ENCODE measurements around the gene MAP7D1.

MAP7D1 gene

GRCh38 chr1:36155408-36156328 lies at the start of gene MAP7D1:
Gene MAP7D1 (plus strand): TSS chr1:36156160. CDS start chr1:36156418, 258 bp downstream.
- H3K36me3 ChIP-seq (ENCODE audit: insufficient read depth, low read depth, low read length), result no peaks in the 10 kb centered on the region; the same call in 1 of the 2 replicates
- H3K4me3 ChIP-seq (ENCODE audit: low read length), result peak within 1 kb of the TSS; percentile 92
- no peaks in the 10 kb centered on the region for H3K9me3 ChIP-seq (ENCODE audit: insufficient read depth, low read depth, low read length)
- H3K27me3 ChIP-seq (ENCODE audit: insufficient read depth, low read length), result peaks cover 40% of the 10 kb centered on the region
- H3K9ac ChIP-seq (ENCODE audit: low read depth, low read length), result peak within 1 kb of the TSS; percentile 86
- H3K27ac ChIP-seq (ENCODE audit: low read length), result peak within 1 kb of the TSS; percentile 48
- peaks cover 22% of the 10 kb centered on the region for H3K4me1 ChIP-seq (ENCODE audit: insufficient read depth, low read length)

- no peaks in the 10 kb centered on the region for H3K9me3 ChIP-seq (ENCODE audit: insufficient read depth, low read depth, low read length)
- H3K9ac ChIP-seq (ENCODE audit: low read depth, low read length), result no peak overlapping the region
- no peaks in the 10 kb centered on the region for H3K27me3 ChIP-seq (ENCODE audit: insufficient read depth, low read length)
- no peak overlapping the region for H3K27ac ChIP-seq (ENCODE audit: low read length)
- no peaks in the 10 kb centered on the region for H3K4me1 ChIP-seq (ENCODE audit: insufficient read depth, low read length)
- no peak overlapping the region for H3K4me3 ChIP-seq (ENCODE audit: low read length)
- H3K36me3 ChIP-seq (ENCODE audit: insufficient read depth, low read depth, low read length), result no peaks in the 10 kb centered on the region
These were observed 49.7 kb upstream of the MAP7D1 start for GRCh38 chr1:36106269-36106668.

- Histone ChIP-seq H3K9me3 (ENCODE audit: insufficient read depth, low read depth, low read length) (no peaks in the 10 kb centered on the region), H3K4me1 (ENCODE audit: insufficient read depth, low read length) (no peaks in the 10 kb centered on the region), H3K4me3 (ENCODE audit: low read length) (no peak overlapping the region), H3K27ac (ENCODE audit: low read length) (no peak overlapping the region), H3K27me3 (ENCODE audit: insufficient read depth, low read length) (no peaks in the 10 kb centered on the region), H3K36me3 (ENCODE audit: insufficient read depth, low read depth, low read length) (no peaks in the 10 kb centered on the region), H3K9ac (ENCODE audit: low read depth, low read length) (no peak overlapping the region)
These were observed 48.6 kb upstream of the MAP7D1 start for GRCh38 chr1:36107394-36107793.

- Histone ChIP-seq H3K27ac (ENCODE audit: low read length) (no peak overlapping the region), H3K36me3 (ENCODE audit: insufficient read depth, low read depth, low read length) (no peaks in the 10 kb centered on the region), H3K9me3 (ENCODE audit: insufficient read depth, low read depth, low read length) (no peaks in the 10 kb centered on the region), H3K4me1 (ENCODE audit: insufficient read depth, low read length) (no peaks in the 10 kb centered on the region), H3K4me3 (ENCODE audit: low read length) (no peak overlapping the region), H3K9ac (ENCODE audit: low read depth, low read length) (no peak overlapping the region), H3K27me3 (ENCODE audit: insufficient read depth, low read length) (no peaks in the 10 kb centered on the region)
These were observed 47.6 kb upstream of the MAP7D1 start for GRCh38 chr1:36108314-36108713.

- Histone ChIP-seq H3K4me3 (ENCODE audit: low read length) (no peak overlapping the region), H3K4me1 (ENCODE audit: insufficient read depth, low read length) (no peaks in the 10 kb centered on the region), H3K27ac (ENCODE audit: low read length) (no peak overlapping the region)
These were observed 46.8 kb upstream of the MAP7D1 start for GRCh38 chr1:36109041-36109679.

GRCh38 chr1:36111151-36111550 lies 44.8 kb upstream of the MAP7D1 start:
- Histone ChIP-seq H3K4me1 (ENCODE audit: insufficient read depth, low read length) (no peaks in the 10 kb centered on the region), H3K36me3 (ENCODE audit: insufficient read depth, low read depth, low read length) (no peaks in the 10 kb centered on the region), H3K27ac (ENCODE audit: low read length) (no peak overlapping the region), H3K9me3 (ENCODE audit: insufficient read depth, low read depth, low read length) (no peaks in the 10 kb centered on the region), H3K4me3 (ENCODE audit: low read length) (no peak overlapping the region), H3K27me3 (ENCODE audit: insufficient read depth, low read length) (no peaks in the 10 kb centered on the region), H3K9ac (ENCODE audit: low read depth, low read length) (no peak overlapping the region)

More at GRCh38 chr1:36109041-36109679, 46.8 kb upstream of the MAP7D1 start:
- H3K9me3 ChIP-seq (ENCODE audit: insufficient read depth, low read depth, low read length), result no peaks in the 10 kb centered on the region
- no peaks in the 10 kb centered on the region for H3K27me3 ChIP-seq (ENCODE audit: insufficient read depth, low read length)
- H3K36me3 ChIP-seq (ENCODE audit: insufficient read depth, low read depth, low read length), result no peaks in the 10 kb centered on the region
- H3K9ac ChIP-seq (ENCODE audit: low read depth, low read length), result no peak overlapping the region

GRCh38 chr1:36112823-36113222 lies 43.1 kb upstream of the MAP7D1 start:
- Histone ChIP-seq H3K9me3 (ENCODE audit: insufficient read depth, low read depth, low read length) (no peaks in the 10 kb centered on the region), H3K4me3 (ENCODE audit: low read length) (no peak overlapping the region), H3K36me3 (ENCODE audit: insufficient read depth, low read depth, low read length) (no peaks in the 10 kb centered on the region), H3K4me1 (ENCODE audit: insufficient read depth, low read length) (no peaks in the 10 kb centered on the region; the same call in 1 of the 2 replicates), H3K9ac (ENCODE audit: low read depth, low read length) (no peak overlapping the region), H3K27me3 (ENCODE audit: insufficient read depth, low read length) (no peaks in the 10 kb centered on the region), H3K27ac (ENCODE audit: low read length) (no peak overlapping the region)

- no peak overlapping the region for H3K4me3 ChIP-seq (ENCODE audit: low read length)
- H3K27ac ChIP-seq (ENCODE audit: low read length), result no peak overlapping the region
- H3K9me3 ChIP-seq (ENCODE audit: insufficient read depth, low read depth, low read length), result no peaks in the 10 kb centered on the region
- no peaks in the 10 kb centered on the region for H3K27me3 ChIP-seq (ENCODE audit: insufficient read depth, low read length)
- H3K9ac ChIP-seq (ENCODE audit: low read depth, low read length), result no peak overlapping the region
- peaks cover 10% of the 10 kb centered on the region; the same call in 1 of the 2 replicates for H3K4me1 ChIP-seq (ENCODE audit: insufficient read depth, low read length)
- no peaks in the 10 kb centered on the region for H3K36me3 ChIP-seq (ENCODE audit: insufficient read depth, low read depth, low read length)
These were observed 41.6 kb upstream of the MAP7D1 start for GRCh38 chr1:36114371-36114770.

GRCh38 chr1:36115200-36115669 lies 40.7 kb upstream of the MAP7D1 start:
- Histone ChIP-seq H3K27ac (ENCODE audit: low read length) (no peak overlapping the region), H3K9ac (ENCODE audit: low read depth, low read length) (no peak overlapping the region), H3K27me3 (ENCODE audit: insufficient read depth, low read length) (no peaks in the 10 kb centered on the region), H3K4me3 (ENCODE audit: low read length) (no peak overlapping the region), H3K36me3 (ENCODE audit: insufficient read depth, low read depth, low read length) (no peaks in the 10 kb centered on the region), H3K9me3 (ENCODE audit: insufficient read depth, low read depth, low read length) (no peaks in the 10 kb centered on the region), H3K4me1 (ENCODE audit: insufficient read depth, low read length) (peaks cover 10% of the 10 kb centered on the region; the same call in 1 of the 2 replicates)

GRCh38 chr1:36115931-36116330 lies 40.0 kb upstream of the MAP7D1 start:
- H3K27ac ChIP-seq (ENCODE audit: low read length), result no peak overlapping the region
- peaks cover 10% of the 10 kb centered on the region; the same call in 1 of the 2 replicates for H3K4me1 ChIP-seq (ENCODE audit: insufficient read depth, low read length)
- H3K9ac ChIP-seq (ENCODE audit: low read depth, low read length), result no peak overlapping the region
- no peaks in the 10 kb centered on the region for H3K9me3 ChIP-seq (ENCODE audit: insufficient read depth, low read depth, low read length)
- H3K27me3 ChIP-seq (ENCODE audit: insufficient read depth, low read length), result no peaks in the 10 kb centered on the region
- no peaks in the 10 kb centered on the region for H3K36me3 ChIP-seq (ENCODE audit: insufficient read depth, low read depth, low read length)
- H3K4me3 ChIP-seq (ENCODE audit: low read length), result no peak overlapping the region

- Histone ChIP-seq H3K4me3 (ENCODE audit: low read length) (no peak overlapping the region), H3K9me3 (ENCODE audit: insufficient read depth, low read depth, low read length) (no peaks in the 10 kb centered on the region), H3K4me1 (ENCODE audit: insufficient read depth, low read length) (peaks cover 10% of the 10 kb centered on the region; the same call in 1 of the 2 replicates), H3K36me3 (ENCODE audit: insufficient read depth, low read depth, low read length) (no peaks in the 10 kb centered on the region), H3K27ac (ENCODE audit: low read length) (no peak overlapping the region), H3K9ac (ENCODE audit: low read depth, low read length) (no peak overlapping the region), H3K27me3 (ENCODE audit: insufficient read depth, low read length) (peaks cover 2% of the 10 kb centered on the region; the same call in 1 of the 2 replicates)
These were observed 39.1 kb upstream of the MAP7D1 start for GRCh38 chr1:36116901-36117300.

Measured in iPS-20b (cell line).